Central memory CD8-positive, alpha-beta T cell (primary cell): ENCODE results near the gene HAL.

Experiments used
- ATAC-seq: fragments of 150-1000 bp; cut with Tn5 transposase; replicated peaks from 2 replicates; pipeline ENCODE4 v1.10.0; 2022; ENCODE audit warnings: mild to moderate bottlenecking, moderate FRiP score, moderate number of reproducible peaks; ENCODE audit not compliant: poor library complexity, severe bottlenecking; ENCODE audit errors: extremely low read depth
- DNase-seq, 2 donors: peaks; one replicate each; pipeline ENCODE4 v3.0.0; 2021; ENCODE audit warnings: low spot score in 2 of 2
- H3K27ac Mint-ChIP-seq: one replicate; pipeline ENCODE4 v1.8.0; 2022; ENCODE audit warnings: low read depth, mild to moderate bottlenecking, moderate library complexity, mixed read lengths
- H3K27me3 Mint-ChIP-seq: one replicate; pipeline ENCODE4 v1.8.0; 2022; ENCODE audit warnings: mixed read lengths
- H3K36me3 Mint-ChIP-seq: one replicate; pipeline ENCODE4 v1.8.0; 2022; ENCODE audit warnings: mild to moderate bottlenecking, moderate library complexity, mixed read lengths; ENCODE audit not compliant: insufficient read depth
- H3K4me1 Mint-ChIP-seq: one replicate; pipeline ENCODE4 v1.8.0; 2022; ENCODE audit warnings: mixed read lengths
- H3K4me3 Mint-ChIP-seq: one replicate; pipeline ENCODE4 v1.8.0; 2022; ENCODE audit warnings: mild to moderate bottlenecking, moderate library complexity, mixed read lengths
- H3K9me3 Mint-ChIP-seq: one replicate; pipeline ENCODE4 v1.8.0; 2022; ENCODE audit warnings: mixed read lengths

HAL gene

DNA sequence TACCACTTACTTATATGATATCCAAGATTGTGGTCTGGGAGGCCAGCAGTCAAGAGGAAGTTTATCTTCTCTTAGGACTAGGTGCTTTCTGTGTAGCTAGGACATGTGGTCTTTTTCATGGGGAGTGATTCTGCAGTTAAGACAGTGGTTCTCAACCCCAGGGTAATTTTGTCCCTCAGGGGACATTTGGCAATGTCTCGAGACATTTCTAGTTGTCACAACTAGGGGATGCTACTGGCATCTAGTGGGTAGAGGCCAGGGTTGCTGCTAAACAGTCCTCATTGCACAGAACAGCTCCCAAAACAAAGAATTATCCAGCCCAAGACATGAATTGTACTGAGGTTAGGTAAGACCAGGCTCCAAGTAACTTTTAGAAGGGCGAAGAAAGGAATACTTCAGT lies 33.0 kb downstream of the HAL start:
- ATAC-seq: no peak
- no peak overlapping the region for H3K27ac Mint-ChIP-seq
- no peaks in the 10 kb centered on the region for H3K36me3 Mint-ChIP-seq
- H3K27me3 Mint-ChIP-seq: peaks cover 8% of the 10 kb centered on the region
- no peaks in the 10 kb centered on the region for H3K9me3 Mint-ChIP-seq
- H3K4me1 Mint-ChIP-seq: no peaks in the 10 kb centered on the region
- no peak overlapping the region for H3K4me3 Mint-ChIP-seq
- DNase-seq: no peak

DNA sequence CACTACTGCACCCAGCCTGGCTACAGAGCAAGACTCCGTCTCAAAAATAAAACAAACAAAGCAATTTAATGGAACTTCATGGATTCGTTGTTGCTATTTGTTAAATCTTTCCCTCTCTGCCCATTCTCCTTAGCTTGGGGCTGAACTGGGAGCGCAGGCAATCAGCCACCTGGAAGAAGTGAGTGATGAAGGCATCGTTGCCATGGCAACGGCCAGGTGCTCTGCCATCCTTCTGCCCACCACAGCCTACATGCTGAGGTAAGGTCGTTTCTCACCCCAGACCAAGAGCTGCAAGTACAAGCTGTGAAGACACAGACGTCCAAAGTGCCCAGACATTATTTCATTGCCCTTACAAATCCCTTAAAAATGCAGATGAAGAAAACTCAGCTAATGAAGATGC lies 33.9 kb downstream of the HAL start:
- H3K27ac Mint-ChIP-seq: no peak overlapping the region
- H3K4me1 Mint-ChIP-seq: no peaks in the 10 kb centered on the region
- no peak for ATAC-seq
- no peaks in the 10 kb centered on the region for H3K36me3 Mint-ChIP-seq
- no peak overlapping the region for H3K4me3 Mint-ChIP-seq
- no peak for DNase-seq
- H3K9me3 Mint-ChIP-seq: no peaks in the 10 kb centered on the region
- peaks cover 8% of the 10 kb centered on the region for H3K27me3 Mint-ChIP-seq

DNA sequence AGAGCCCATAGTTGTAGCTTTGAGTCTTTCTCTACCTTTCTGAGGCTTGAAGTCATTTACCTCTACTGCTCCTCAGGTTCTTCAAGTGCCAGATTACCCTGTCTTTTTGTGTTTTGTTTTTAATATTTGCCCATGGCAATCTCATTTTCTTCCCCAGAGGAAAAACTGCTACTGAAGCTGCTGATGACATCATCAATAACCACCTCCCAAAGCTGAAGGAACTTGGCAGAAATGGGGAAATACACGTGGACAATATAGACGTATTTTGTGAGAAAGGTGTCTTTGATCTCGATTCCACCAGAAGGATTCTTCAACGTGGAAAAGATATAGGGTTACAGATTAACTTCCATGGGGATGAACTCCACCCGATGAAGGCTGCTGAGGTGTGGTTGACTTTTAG lies 35.9 kb downstream of the HAL start:
- no peaks in the 10 kb centered on the region for H3K9me3 Mint-ChIP-seq
- DNase-seq: no peak
- no peaks in the 10 kb centered on the region for H3K4me1 Mint-ChIP-seq

DNA sequence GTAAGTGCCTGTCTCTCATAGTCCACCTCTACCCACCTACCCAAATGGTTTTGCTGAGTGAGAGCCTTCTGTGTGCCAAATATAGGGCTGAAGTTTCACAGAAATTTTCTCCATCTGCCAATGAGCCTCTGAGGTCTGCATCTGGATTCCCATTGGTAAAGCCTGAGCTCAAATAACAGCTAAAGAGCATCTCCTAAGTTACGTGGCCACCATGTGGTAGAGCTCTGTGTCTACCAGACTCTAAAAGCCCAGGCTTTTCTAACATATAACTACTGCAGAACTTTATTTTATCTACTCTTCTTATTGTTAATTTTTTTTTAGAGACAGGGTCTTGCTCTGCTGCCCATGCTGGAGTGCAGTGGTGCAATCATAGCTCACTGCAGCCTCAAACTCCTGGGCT lies 37.0 kb downstream of the HAL start:
- no peak overlapping the region for H3K27ac Mint-ChIP-seq
- H3K4me3 Mint-ChIP-seq: no peak overlapping the region
- DNase-seq (no peak), ATAC-seq (no peak)
- peaks cover 8% of the 10 kb centered on the region for H3K27me3 Mint-ChIP-seq
- H3K9me3 Mint-ChIP-seq: no peaks in the 10 kb centered on the region
- H3K36me3 Mint-ChIP-seq: no peaks in the 10 kb centered on the region
- H3K4me1 Mint-ChIP-seq: no peaks in the 10 kb centered on the region

More for the DNA sequence above, 35.9 kb downstream of the HAL start:
- H3K4me3 Mint-ChIP-seq: no peak overlapping the region
- H3K36me3 Mint-ChIP-seq: no peaks in the 10 kb centered on the region
- H3K27ac Mint-ChIP-seq: no peak overlapping the region
- no peak for ATAC-seq
- H3K27me3 Mint-ChIP-seq: peaks cover 8% of the 10 kb centered on the region

DNA sequence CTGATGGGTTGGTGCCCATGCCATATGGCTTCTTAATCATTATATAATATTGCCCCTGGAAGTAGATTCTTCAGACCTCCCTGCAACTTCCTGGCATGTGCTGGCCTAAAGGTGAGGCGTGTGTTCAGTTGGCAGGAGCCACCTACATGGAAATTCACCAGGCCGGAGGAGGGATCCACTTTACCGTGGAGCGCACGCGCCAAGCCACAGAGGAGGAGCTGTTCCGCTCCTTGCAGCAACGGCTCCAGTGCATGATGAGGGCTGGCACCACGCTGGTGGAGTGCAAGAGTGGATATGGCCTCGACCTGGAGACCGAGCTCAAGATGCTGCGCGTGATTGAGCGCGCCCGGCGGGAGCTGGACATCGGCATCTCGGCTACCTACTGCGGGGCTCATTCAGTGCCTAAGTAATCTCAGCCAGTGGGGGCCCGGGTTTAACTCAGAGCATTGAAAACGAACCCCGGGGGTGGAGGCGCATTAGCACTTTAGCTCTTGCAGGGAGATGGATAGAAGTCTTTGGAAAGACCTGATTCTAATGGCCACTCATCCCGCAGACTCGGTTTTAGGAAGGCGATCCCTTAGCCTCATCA lies 39.5 kb downstream of the HAL start:
- H3K9me3 Mint-ChIP-seq: no peaks in the 10 kb centered on the region
- no peak overlapping the region for H3K27ac Mint-ChIP-seq
- no peak for DNase-seq
- peaks cover 16% of the 10 kb centered on the region for H3K27me3 Mint-ChIP-seq
- H3K4me1 Mint-ChIP-seq: no peaks in the 10 kb centered on the region
- H3K36me3 Mint-ChIP-seq: no peaks in the 10 kb centered on the region
- ATAC-seq: no peak
- H3K4me3 Mint-ChIP-seq: no peak overlapping the region

DNA sequence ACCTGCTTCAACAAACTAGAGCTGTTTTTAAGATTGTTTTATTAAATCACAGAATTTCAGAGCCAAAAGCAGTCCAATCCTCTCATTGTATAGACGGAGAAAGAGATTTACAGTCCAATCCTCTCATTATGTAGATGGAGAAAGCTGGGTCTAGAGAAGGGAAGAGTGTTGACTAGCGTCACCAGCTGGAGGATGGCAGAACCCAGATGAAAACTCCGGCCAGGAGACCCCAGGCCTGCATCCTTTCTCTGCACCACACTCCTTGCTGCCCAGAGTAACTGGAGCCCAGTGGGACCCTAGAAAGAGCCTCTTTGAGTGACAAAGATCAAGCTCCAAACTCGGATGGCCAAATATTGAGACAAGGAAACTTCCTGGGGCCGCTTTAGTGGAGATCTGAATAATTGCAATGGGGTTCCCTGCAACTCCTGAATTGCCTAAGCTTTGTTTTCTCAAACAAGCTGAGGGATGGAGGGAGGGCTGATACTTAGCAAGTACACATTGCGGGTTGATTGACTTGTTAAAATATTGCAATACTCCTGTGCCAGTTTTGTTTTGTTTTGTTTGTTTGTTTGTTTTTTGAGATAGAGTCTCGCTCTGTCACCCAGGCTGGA lies 40.5 kb downstream of the HAL start:
- Mint-ChIP-seq H3K27me3 (peaks cover 26% of the 10 kb centered on the region), H3K4me3 (no peak overlapping the region), H3K9me3 (peaks cover 5% of the 10 kb centered on the region), H3K36me3 (no peaks in the 10 kb centered on the region), H3K27ac (no peak overlapping the region), H3K4me1 (no peaks in the 10 kb centered on the region)
- DNase-seq: no peak
- ATAC-seq: no peak

DNA sequence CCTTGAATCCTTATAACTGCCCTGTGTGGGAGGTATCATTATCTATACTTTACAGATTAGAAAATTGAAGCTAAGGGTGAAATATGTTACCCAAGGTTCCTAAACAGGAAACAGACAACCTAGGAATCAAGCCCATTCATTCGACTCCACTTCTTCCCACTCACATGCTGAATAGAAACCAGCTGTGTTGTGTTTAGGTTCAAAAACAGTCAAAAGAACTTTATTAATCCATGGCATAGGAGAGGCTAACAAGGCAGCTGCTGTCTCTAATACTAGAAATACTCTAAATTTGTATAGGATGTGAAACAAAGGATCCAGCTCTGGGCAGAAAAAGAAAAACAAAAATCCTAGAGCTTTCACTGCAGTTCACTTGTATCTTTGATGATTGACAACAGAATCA lies 43.1 kb downstream of the HAL start:
- no peaks in the 10 kb centered on the region for H3K36me3 Mint-ChIP-seq
- H3K4me3 Mint-ChIP-seq: no peak overlapping the region
- H3K9me3 Mint-ChIP-seq: peaks cover 5% of the 10 kb centered on the region
- H3K27ac Mint-ChIP-seq: no peak overlapping the region
- ATAC-seq: no peak
- H3K27me3 Mint-ChIP-seq: peaks cover 20% of the 10 kb centered on the region
- no peaks in the 10 kb centered on the region for H3K4me1 Mint-ChIP-seq
- DNase-seq: no peak

DNA sequence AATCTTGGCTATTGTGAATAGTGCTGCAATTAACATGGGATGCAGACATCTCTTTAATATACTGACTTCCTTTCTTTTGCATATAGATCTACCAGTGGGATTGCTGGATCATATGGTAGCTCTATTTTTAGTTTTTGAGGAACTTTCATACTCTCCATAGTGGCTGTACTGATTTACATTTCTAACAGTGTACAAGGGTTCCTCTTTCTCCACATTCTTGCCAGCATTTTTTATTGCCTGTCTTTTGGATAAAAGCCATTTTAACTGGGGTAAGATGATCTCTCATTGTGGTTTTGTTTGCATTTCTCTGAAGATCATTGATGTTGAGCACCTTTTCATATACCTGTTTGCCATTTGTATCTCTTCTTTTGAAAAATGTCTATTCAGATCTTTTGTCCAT lies 44.6 kb downstream of the HAL start:
- no peak overlapping the region for H3K4me3 Mint-ChIP-seq
- H3K36me3 Mint-ChIP-seq: no peaks in the 10 kb centered on the region
- H3K27me3 Mint-ChIP-seq: peaks cover 20% of the 10 kb centered on the region
- H3K9me3 Mint-ChIP-seq: peaks cover 5% of the 10 kb centered on the region
- no peaks in the 10 kb centered on the region for H3K4me1 Mint-ChIP-seq
- ATAC-seq (no peak), DNase-seq (no peak)
- no peak overlapping the region for H3K27ac Mint-ChIP-seq

DNA sequence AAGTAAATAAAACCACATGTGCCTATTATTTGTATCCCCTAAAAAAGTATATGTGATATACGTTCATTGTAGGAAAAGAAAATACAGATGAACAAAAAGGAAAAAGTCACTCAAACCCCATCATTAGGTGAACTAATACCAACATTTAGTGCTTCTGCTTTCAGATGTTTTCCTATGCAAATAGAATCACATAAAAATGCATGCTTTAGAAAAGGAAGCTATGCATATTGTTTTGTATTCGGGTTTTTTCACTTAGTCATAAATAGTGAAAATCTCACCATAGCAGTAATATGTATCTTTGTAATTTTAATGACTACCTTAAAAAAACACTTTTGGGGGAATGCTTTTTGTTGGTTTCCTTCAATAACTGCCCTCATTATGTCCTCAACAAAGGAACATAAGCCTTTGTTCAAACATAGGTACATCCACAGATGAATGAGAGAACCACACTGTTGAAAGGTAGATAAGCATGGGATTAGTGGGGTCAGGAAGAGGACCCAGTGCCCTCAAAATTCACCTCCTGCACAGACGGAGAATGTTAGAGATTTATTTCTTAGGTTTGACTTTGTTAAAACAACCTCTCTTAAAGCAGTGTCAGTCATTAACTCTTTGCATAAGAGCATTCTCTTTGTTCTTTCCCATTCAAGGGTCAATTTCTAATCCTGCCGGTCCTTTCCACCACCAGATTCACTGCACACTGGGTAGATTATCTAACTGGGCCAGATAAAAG lies 46.5 kb downstream of the HAL start:
- H3K4me3 Mint-ChIP-seq: no peak overlapping the region
- peaks cover 20% of the 10 kb centered on the region for H3K27me3 Mint-ChIP-seq
- no peaks in the 10 kb centered on the region for H3K36me3 Mint-ChIP-seq
- DNase-seq (no peak), ATAC-seq (no peak)
- peaks cover 5% of the 10 kb centered on the region for H3K9me3 Mint-ChIP-seq
- H3K4me1 Mint-ChIP-seq: peaks cover 6% of the 10 kb centered on the region
- no peak overlapping the region for H3K27ac Mint-ChIP-seq

DNA sequence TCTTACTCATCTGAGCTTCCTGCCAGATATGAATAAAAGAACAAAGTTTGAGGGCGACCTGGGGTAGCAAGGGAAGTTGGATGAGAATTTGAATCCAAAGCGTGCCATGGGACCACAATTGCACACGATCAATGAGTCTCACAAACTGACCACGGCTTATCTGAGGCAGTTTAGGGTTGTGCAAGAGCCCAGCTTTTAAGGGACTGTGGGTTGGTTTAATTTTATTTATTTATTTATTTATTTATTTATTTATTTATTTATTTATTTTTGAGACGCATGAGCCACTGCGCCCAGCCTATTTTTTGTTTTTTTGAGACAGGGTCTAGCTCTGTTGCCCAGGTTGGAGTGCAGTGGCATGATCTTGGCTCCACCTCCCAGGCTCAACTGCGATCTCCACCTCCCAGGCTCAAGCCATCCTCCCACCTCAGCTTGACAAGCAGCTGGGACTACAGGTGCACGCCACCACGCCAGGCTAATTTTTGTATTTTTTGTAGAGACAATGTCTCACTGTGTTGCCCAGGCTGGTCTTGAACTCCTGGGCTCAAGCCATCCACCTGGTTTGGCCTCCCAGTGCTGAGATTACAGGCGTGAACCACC lies 51.9 kb downstream of the HAL start:
- DNase-seq (no peak), ATAC-seq (no peak)
- Mint-ChIP-seq H3K27ac (no peak overlapping the region), H3K9me3 (no peaks in the 10 kb centered on the region), H3K36me3 (peaks cover 7% of the 10 kb centered on the region), H3K4me1 (peaks cover 11% of the 10 kb centered on the region), H3K27me3 (no peaks in the 10 kb centered on the region), H3K4me3 (peak overlapping the region; percentile 92)

DNA sequence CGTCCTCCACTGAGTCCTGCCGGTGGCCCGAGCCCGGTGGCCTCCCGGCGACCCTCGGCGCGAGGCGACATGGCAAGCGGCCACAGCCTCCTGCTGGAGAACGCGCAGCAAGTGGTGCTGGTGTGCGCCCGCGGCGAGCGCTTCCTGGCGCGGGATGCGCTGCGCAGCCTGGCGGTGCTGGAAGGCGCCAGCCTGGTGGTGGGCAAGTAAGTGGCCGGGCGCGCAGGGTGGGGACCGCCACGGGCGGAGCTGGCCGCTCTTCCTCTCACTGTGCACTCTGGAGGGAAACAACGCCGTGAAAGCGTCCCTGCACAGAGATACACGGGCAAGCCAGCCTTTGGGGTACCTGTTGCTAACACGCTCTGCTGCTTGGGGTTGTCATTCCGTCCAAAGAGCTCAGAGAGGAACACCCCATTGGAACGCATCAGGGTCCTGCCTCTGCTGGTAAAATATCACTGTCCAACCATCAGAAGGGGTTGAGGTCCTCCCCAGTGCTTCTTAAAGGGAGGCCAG lies 52.8 kb downstream of the HAL start, which contains the start of gene AMDHD1:
AMDHD1 (plus strand) TSS at position 2 of the 513 bp plus-strand sequence; CDS start at position 70, 68 bp downstream.
- H3K27ac Mint-ChIP-seq: peak within 1 kb of the TSS; percentile 84
- H3K27me3 Mint-ChIP-seq: no peaks in the 10 kb centered on the region
- H3K9me3 Mint-ChIP-seq: no peaks in the 10 kb centered on the region
- ATAC-seq (peak; percentile 72), DNase-seq (peak; percentile 44 to 46)
- H3K4me3 Mint-ChIP-seq: peak within 1 kb of the TSS; percentile 92
- H3K36me3 Mint-ChIP-seq: peaks cover 7% of the 10 kb centered on the region
- peaks cover 11% of the 10 kb centered on the region for H3K4me1 Mint-ChIP-seq

DNA sequence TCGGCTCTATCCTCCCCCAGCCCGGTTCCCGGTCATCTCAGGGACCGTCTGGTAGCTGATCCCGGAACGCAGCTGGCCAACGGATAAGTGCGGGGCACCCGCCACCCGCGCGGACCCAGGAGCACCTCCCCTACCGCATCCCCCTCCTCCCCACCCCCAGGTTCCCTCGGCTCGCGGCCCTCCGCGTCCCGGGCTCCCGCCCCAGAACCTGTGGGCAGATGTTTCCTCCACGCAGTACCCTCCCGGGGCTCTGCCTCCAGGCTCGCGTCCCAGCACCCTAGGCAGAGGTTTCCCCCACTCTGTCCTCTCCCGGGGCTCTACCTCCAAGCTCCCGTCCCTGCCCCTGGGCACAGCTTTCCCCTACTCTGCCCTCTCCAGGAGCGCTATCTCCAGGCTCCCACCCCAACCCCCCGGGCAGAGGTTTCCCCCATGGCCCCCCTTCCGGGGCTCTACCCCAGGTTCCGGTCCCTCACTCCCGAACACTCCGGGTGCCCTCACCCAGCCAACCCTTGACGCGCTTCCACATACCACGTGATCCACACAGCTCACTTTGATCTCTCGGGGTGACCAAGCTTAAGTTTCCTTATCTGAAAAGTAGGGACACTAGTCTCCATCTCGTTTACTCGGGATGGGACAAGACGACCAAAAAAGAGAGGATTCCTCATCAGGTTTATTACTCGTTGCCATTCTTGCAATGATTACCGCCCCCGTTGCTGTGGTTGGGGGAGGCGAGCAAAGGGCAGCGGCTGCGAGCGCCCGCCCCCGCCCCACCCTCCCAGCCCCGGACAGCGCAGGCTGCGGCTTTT lies 53.4 kb downstream of the HAL start, which contains the start of gene CCDC38:
CCDC38 (minus strand) TSS at position 91 of the 806 bp plus-strand sequence. CDS start 6,105 bp downstream, outside the sequence.
- Mint-ChIP-seq H3K27me3 (no peaks in the 10 kb centered on the region), H3K9me3 (no peaks in the 10 kb centered on the region), H3K4me3 (peak within 1 kb of the TSS; percentile 92), H3K36me3 (peaks cover 7% of the 10 kb centered on the region), H3K27ac (peak within 1 kb of the TSS; percentile 84), H3K4me1 (peaks cover 11% of the 10 kb centered on the region)
- DNase-seq (peak; percentile 56 to 69), ATAC-seq (peak; percentile 95)
